Esophagus mucosa (tissue), 1 donor: ENCODE data around the gene TSTD2. TPM values are rescaled to one million over a fixed set of nuclear protein-coding genes. Genes with fewer than 3 reads are reported as not detected.

Experiments
- ATAC-seq: fragments of 200-7000 bp; cut with Tn5 transposase; one replicate; pipeline ENCODE4 v1.9.1; 2020
- total RNA-seq: library from RNA; stranded (reverse); gene quantifications from one replicate; pipeline ENCODE4 v1.2.4, GENCODE V29; 2023
- donor health status: DM: yes; HTN: yes; CAD: no.

Gene TSTD2
- 10.4 TPM for total RNA-seq

- ATAC-seq: peak; percentile 95
Measured at GRCh38 chr9:97632985-97633858, at the start of gene TSTD2, which contains the start of gene NCBP1. TSS of gene TSTD2 (minus strand) at chr9:97633368. CDS start at chr9:97627562, 5,806 bp downstream. TSS of gene NCBP1 (plus strand) at chr9:97633821. CDS start at chr9:97633882, 61 bp downstream.

- ATAC-seq: no peak
Measured at GRCh38 chr9:97682242-97682641, 49.1 kb upstream of the TSTD2 start.

- ATAC-seq: no peak
Measured at GRCh38 chr9:97675655-97676054, 42.5 kb upstream of the TSTD2 start.

GRCh38 chr9:97673922-97674321 is 40.8 kb upstream of the TSTD2 start:
- no peak for ATAC-seq

- ATAC-seq: no peak
Measured at GRCh38 chr9:97672403-97672802, 39.2 kb upstream of the TSTD2 start.

- no peak for ATAC-seq
Measured at GRCh38 chr9:97670586-97670985, 37.4 kb upstream of the TSTD2 start.

- ATAC-seq: no peak
Measured at GRCh38 chr9:97668485-97668884, 35.3 kb upstream of the TSTD2 start.

- no peak for ATAC-seq
Measured at GRCh38 chr9:97666907-97667686, 33.9 kb upstream of the TSTD2 start.

- no peak for ATAC-seq
Measured at GRCh38 chr9:97665742-97666141, 32.6 kb upstream of the TSTD2 start.

- no peak for ATAC-seq
Measured at GRCh38 chr9:97660847-97661246, 27.7 kb upstream of the TSTD2 start.

- no peak for ATAC-seq
Measured at GRCh38 chr9:97660340-97660739, 27.2 kb upstream of the TSTD2 start.

- no peak for ATAC-seq
Measured at GRCh38 chr9:97659771-97660170, 26.6 kb upstream of the TSTD2 start.

GRCh38 chr9:97658707-97659106 is 25.5 kb upstream of the TSTD2 start:
- no peak for ATAC-seq

- no peak for ATAC-seq
Measured at GRCh38 chr9:97651646-97652045, 18.5 kb upstream of the TSTD2 start.

- no peak for ATAC-seq
Measured at GRCh38 chr9:97647996-97648395, 14.8 kb upstream of the TSTD2 start.

- no peak for ATAC-seq
Measured at GRCh38 chr9:97645720-97646119, 12.6 kb upstream of the TSTD2 start.

- ATAC-seq: no peak
Measured at GRCh38 chr9:97640325-97640724, 7.2 kb upstream of the TSTD2 start.

GRCh38 chr9:97638666-97639065 is 5.5 kb upstream of the TSTD2 start:
- no peak for ATAC-seq

GRCh38 chr9:97636903-97637302 is 3.7 kb upstream of the TSTD2 start:
- ATAC-seq: no peak

- ATAC-seq: no peak
Measured at GRCh38 chr9:97635026-97635425, 1.9 kb upstream of the TSTD2 start.

GRCh38 chr9:97633859-97634490 is 807 bp upstream of the TSTD2 start:
- ATAC-seq: peak; percentile 1

GRCh38 chr9:97632248-97632984 is 752 bp downstream of the TSTD2 start:
- no peak for ATAC-seq
